Measurements from ENCODE around the gene FAM83F. TPM values are rescaled to one million over a fixed set of nuclear protein-coding genes. Genes with fewer than 3 reads are reported as not detected.

FAM83F gene
- total and polyA plus RNA-seq, 10 of the 15 experiments (the other 5 are each of a cell fraction or from before 2014, with no cell fraction given), result 0.01 to 0.05 (median 0.01) TPM; not detected in 7

DNA sequence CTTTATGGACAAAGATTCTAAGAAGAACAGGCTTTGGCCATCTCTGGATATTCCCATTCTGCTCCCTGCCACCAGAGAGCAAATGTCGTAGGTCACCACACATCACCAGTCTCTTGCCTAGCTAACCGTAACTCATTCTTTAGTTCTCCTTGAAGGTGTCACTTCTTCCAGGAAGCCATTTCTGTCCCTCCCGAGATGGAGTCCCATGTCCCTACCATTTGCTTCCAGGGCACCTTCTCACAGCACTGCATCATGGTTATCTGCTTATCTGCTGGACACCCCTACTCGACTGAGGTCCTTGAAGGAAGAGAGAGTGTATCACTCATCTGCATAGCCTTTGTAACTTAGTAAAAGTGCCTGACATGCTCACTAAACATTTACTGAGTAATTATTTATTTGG is 47.6 kb downstream of the FAM83F start (continued):
- TF ChIP-seq, protein P1, sequence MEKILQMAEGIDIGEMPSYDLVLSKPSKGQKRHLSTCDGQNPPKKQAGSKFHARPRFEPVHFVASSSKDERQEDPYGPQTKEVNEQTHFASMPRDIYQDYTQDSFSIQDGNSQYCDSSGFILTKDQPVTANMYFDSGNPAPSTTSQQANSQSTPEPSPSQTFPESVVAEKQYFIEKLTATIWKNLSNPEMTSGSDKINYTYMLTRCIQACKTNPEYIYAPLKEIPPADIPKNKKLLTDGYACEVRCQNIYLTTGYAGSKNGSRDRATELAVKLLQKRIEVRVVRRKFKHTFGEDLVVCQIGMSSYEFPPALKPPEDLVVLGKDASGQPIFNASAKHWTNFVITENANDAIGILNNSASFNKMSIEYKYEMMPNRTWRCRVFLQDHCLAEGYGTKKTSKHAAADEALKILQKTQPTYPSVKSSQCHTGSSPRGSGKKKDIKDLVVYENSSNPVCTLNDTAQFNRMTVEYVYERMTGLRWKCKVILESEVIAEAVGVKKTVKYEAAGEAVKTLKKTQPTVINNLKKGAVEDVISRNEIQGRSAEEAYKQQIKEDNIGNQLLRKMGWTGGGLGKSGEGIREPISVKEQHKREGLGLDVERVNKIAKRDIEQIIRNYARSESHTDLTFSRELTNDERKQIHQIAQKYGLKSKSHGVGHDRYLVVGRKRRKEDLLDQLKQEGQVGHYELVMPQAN (conservative IDR thresholded peaks at IDR 0.05), result no peak

DNA sequence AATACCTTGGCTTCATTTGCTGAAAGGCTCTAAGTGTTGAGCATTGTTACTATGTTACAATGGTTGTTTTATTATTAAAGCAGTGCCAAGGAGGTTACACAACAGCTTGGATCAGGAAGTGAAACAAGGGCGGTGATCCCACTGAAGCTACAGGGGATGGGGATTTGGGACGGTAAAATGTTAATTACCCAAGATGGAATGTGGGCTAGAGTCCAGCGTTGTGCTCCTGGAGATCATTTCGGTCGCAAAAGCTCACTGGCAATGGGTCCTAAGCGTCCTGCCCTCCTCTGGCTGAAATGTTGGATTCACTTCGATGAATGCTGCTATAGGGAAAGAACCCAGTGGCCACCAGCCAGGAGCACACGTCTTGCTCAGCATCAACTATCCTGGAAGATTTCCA is 48.3 kb downstream of the FAM83F start:
- no peaks in the 10 kb centered on the region for H4K20me1 ChIP-seq (ENCODE audit: control insufficient read depth, insufficient read depth)
- no peak for ATAC-seq
- H3K4me3 ChIP-seq, result no peak overlapping the region
- RAD21 ChIA-PET (ENCODE audit: unreplicated experiment), result interaction anchor here (0.9 to 2.4 kb wide), 4 partner anchors 18 to 523 kb away, joined by 3 to 40 read pairs (median 8); partner anchors contain the start of genes ADSL and ATF4
- intact Hi-C loops (cut with micrococcal nuclease; ENCODE audit: unreplicated experiment) (no loop called here), in situ Hi-C loops (cut with MboI) (loop anchor here (5.0 kb wide), 1 partner anchor 551 kb away; no protein-coding TSS in a partner anchor)
- SMC1A ChIA-PET (ENCODE audit: uncharacterized antibody, unreplicated experiment), result interaction anchor here (1.0 to 2.0 kb wide), 5 partner anchors 23 to 288 kb away, joined by 3 to 14 read pairs (median 8); partner anchors contain the start of gene TNRC6B
- H3K9ac ChIP-seq (ENCODE audit: control insufficient read depth, insufficient read depth, low read length), result no peak overlapping the region
- no peak overlapping the region for H3K27ac ChIP-seq (ENCODE audit: control insufficient read depth, insufficient read depth)
- TF ChIP-seq SMAD1 (IDR thresholded peaks at IDR 0.05; ENCODE audit: low read depth, partially characterized antibody) (no peak), RAD51 (IDR thresholded peaks at IDR 0.05) (no peak), NFYB (IDR thresholded peaks at IDR 0.05; ENCODE audit: insufficient read depth, low read depth, low read length) (no peak)
- TF ChIP-seq, protein P2, sequence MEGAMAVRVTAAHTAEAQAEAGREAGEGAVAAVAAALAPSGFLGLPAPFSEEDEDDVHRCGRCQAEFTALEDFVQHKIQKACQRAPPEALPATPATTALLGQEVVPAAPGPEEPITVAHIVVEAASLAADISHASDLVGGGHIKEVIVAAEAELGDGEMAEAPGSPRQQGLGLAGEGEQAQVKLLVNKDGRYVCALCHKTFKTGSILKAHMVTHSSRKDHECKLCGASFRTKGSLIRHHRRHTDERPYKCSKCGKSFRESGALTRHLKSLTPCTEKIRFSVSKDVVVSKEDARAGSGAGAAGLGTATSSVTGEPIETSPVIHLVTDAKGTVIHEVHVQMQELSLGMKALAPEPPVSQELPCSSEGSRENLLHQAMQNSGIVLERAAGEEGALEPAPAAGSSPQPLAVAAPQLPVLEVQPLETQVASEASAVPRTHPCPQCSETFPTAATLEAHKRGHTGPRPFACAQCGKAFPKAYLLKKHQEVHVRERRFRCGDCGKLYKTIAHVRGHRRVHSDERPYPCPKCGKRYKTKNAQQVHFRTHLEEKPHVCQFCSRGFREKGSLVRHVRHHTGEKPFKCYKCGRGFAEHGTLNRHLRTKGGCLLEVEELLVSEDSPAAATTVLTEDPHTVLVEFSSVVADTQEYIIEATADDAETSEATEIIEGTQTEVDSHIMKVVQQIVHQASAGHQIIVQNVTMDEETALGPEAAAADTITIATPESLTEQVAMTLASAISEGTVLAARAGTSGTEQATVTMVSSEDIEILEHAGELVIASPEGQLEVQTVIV (IDR thresholded peaks at IDR 0.05; ENCODE audit: borderline replicate concordance, partially characterized antibody), result no peak
- TF ChIP-seq, protein P3, sequence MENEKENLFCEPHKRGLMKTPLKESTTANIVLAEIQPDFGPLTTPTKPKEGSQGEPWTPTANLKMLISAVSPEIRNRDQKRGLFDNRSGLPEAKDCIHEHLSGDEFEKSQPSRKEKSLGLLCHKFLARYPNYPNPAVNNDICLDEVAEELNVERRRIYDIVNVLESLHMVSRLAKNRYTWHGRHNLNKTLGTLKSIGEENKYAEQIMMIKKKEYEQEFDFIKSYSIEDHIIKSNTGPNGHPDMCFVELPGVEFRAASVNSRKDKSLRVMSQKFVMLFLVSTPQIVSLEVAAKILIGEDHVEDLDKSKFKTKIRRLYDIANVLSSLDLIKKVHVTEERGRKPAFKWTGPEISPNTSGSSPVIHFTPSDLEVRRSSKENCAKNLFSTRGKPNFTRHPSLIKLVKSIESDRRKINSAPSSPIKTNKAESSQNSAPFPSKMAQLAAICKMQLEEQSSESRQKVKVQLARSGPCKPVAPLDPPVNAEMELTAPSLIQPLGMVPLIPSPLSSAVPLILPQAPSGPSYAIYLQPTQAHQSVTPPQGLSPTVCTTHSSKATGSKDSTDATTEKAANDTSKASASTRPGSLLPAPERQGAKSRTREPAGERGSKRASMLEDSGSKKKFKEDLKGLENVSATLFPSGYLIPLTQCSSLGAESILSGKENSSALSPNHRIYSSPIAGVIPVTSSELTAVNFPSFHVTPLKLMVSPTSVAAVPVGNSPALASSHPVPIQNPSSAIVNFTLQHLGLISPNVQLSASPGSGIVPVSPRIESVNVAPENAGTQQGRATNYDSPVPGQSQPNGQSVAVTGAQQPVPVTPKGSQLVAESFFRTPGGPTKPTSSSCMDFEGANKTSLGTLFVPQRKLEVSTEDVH (IDR thresholded peaks at IDR 0.05; ENCODE audit: low read depth, partially characterized antibody), result no peak
- no peaks in the 10 kb centered on the region for H3K9me3 ChIP-seq (replicated peaks; ENCODE audit: control insufficient read depth, insufficient read depth, low read length)
- H3K79me2 ChIP-seq (ENCODE audit: control insufficient read depth, insufficient read depth, low read length), result peaks cover 5% of the 10 kb centered on the region
- H2AFZ ChIP-seq (ENCODE audit: control insufficient read depth, low read depth, low read length), result no peak overlapping the region
- POLR2A ChIA-PET, result interaction anchor here (0.9 to 2.0 kb wide), 7 partner anchors 10 to 394 kb away, joined by 3 to 28 read pairs (median 7); partner anchors contain the start of gene ADSL
- no peaks in the 10 kb centered on the region for H3K36me3 ChIP-seq (ENCODE audit: control insufficient read depth in 2 of 2, insufficient read depth in 2 of 2, low read length in 1 of 2)
- 73% methylated on average over 8 of the region's 8 CpGs for WGBS (ENCODE audit: insufficient coverage, insufficient replicate concordance, low lambda C conversion rate, missing lambda C conversion rate)
- CTCF ChIA-PET, result interaction anchor here (0.9 to 2.3 kb wide), 6 partner anchors 19 to 604 kb away, joined by 3 to 26 read pairs (median 8); partner anchors contain the start of gene ADSL
- H3K4me1 ChIP-seq (ENCODE audit: control insufficient read depth, insufficient read depth, low read length), result peaks cover 6% of the 10 kb centered on the region
- H3K27me3 ChIP-seq (replicated peaks in 1 of 2; ENCODE audit: control insufficient read depth in 2 of 2, insufficient read depth in 2 of 2, low read length in 1 of 2), result peaks cover 0 to 4% of the 10 kb centered on the region in 2 experiments; a peak in 2 of 4 replicates
- no peak for FAIRE-seq
- DNase-seq (ENCODE audit: low read depth, low spot score), result no peak
- no peak overlapping the region for H3K4me2 ChIP-seq (ENCODE audit: control insufficient read depth, insufficient read depth)
- no TSS peak for BruUV-seq (replicated peaks)

Measured in GM12878 (cell line).